Mucosa of stomach (tissue), 1 donor: Measurements from ENCODE around the gene CRYGN.

Experiments used
- H3K27me3 ChIP-seq: one replicate; pipeline ENCODE4 v1.7.0; 2013; ENCODE audit warnings: mild to moderate bottlenecking, low read length; ENCODE audit not compliant: control insufficient read depth, insufficient read depth
- H3K36me3 ChIP-seq: one replicate; pipeline ENCODE4 v1.7.0; 2013; ENCODE audit warnings: low read length; ENCODE audit not compliant: control insufficient read depth, insufficient read depth
- H3K4me1 ChIP-seq: one replicate; pipeline ENCODE4 v1.7.0; 2013; ENCODE audit warnings: mild to moderate bottlenecking, low read length; ENCODE audit not compliant: control insufficient read depth, insufficient read depth
- H3K4me3 ChIP-seq: one replicate; pipeline ENCODE4 v1.7.0; 2013; ENCODE audit warnings: low read length
- H3K9ac ChIP-seq: one replicate; pipeline ENCODE4 v1.7.0; 2013; ENCODE audit warnings: mild to moderate bottlenecking, low read length, moderate library complexity
- H3K9me3 ChIP-seq: one replicate; pipeline ENCODE4 v1.7.0; 2013; ENCODE audit warnings: mild to moderate bottlenecking, low read length, moderate library complexity; ENCODE audit not compliant: control insufficient read depth
- donor health status: Pancreatic carcinoma.

Gene CRYGN

DNA sequence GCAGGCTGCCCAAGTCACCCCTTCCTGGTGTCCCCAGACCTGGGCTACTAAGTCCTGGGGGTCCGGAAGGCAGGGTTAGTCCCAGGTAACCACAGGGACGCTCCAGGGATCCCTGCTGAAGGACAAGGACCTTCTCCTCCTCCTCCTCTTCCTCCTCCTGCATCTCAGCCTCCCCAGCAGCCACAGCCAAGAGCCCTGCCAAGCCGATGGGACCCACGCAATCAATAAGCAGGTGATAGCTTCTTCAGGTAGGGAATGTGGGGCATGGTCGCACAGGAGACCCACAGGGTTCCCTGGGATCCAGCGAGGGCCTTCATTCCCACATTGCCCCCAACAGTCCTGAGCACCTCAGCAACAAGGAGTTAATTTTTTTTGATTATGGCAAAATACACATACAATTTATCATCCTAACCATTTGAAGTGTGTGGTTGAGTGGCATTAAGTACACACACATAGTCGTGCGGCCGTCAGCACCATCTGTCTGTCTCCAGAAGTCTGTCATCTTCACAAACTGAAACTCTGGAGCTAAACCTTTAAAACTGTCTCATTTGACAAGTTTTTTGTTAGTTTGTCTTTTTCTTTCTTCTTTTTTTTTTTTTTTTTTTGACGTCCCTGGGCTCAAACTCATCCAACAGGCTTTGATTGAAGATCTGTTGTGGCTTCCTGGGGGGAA, 12.1 kb downstream of the CRYGN start:
- no peaks in the 10 kb centered on the region for H3K36me3 ChIP-seq
- H3K27me3 ChIP-seq = no peaks in the 10 kb centered on the region
- H3K4me3 ChIP-seq = no peak overlapping the region
- no peaks in the 10 kb centered on the region for H3K9me3 ChIP-seq
- peaks cover 25% of the 10 kb centered on the region for H3K4me1 ChIP-seq
- H3K9ac ChIP-seq = no peak overlapping the region

- Histone ChIP-seq H3K9ac (no peak overlapping the region), H3K27me3 (no peaks in the 10 kb centered on the region), H3K36me3 (no peaks in the 10 kb centered on the region), H3K9me3 (no peaks in the 10 kb centered on the region), H3K4me1 (peaks cover 25% of the 10 kb centered on the region), H3K4me3 (no peak overlapping the region)
These were observed 12.8 kb downstream of the CRYGN start for GRCh38 chr7:151426904-151427704.

DNA sequence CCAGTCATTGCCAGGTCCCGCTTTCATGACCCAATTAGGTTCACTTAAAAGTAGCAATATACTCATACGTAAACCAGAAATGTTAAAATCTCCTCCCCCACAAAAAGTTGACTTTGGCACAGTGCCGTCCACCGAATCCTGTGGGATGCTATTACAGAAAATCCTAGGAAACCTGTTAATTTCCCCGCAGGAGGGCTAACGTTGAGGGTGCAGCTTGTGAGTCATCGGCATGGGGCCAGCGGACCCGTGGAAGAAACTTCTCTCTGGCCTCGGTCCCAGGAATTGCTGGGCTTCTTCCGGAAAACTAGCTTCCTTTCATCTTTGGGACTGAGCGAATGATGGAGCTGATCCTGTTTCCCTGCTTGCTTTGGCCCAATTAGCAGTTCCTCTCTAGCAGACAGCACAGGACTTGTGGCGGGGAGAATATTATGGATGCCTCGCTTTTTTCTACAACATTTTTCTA, 13.5 kb downstream of the CRYGN start:
- no peak overlapping the region for H3K4me3 ChIP-seq
- no peaks in the 10 kb centered on the region for H3K27me3 ChIP-seq
- H3K9me3 ChIP-seq = no peaks in the 10 kb centered on the region
- H3K36me3 ChIP-seq = no peaks in the 10 kb centered on the region
- H3K4me1 ChIP-seq = peaks cover 25% of the 10 kb centered on the region
- H3K9ac ChIP-seq = no peak overlapping the region

DNA sequence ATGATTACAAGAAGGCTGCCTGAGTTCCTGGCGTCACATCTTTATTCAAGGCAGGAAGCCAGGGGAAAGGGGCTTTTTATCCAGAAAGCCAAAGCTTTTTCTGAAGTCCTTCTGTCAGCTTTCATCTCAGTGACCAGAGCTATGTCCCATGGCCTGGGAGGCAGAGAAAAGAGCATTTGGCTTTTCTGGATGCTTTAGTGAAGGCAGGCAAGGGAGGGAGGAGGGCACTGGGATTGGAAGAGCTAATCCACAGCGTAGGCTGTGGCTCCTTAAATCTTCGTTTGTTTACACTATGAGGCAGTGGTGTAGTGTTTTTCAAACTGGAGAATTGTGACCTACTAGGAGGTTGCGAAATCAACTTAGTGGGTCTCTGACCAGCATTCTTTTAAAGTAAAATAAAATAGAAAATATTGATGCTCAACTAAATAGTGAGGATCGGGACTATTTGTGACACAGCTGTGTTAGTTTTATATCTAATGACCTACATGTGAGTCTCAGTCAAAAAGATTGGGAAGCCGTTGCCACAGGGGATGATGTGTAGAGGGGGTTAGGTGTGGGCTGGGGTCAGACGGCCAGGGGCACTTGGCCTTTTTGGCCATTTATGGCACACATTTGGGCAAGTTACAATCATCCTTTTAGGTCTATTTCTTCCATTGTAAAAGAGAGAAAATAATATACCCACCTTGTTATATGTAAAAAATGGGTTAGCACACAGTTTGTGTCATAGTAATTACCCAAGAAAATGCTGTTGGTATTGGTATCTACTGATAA, 14.1 kb downstream of the CRYGN start:
- Histone ChIP-seq H3K4me3 (no peak overlapping the region), H3K36me3 (no peaks in the 10 kb centered on the region), H3K9me3 (no peaks in the 10 kb centered on the region), H3K9ac (no peak overlapping the region), H3K27me3 (no peaks in the 10 kb centered on the region), H3K4me1 (peaks cover 25% of the 10 kb centered on the region)

DNA sequence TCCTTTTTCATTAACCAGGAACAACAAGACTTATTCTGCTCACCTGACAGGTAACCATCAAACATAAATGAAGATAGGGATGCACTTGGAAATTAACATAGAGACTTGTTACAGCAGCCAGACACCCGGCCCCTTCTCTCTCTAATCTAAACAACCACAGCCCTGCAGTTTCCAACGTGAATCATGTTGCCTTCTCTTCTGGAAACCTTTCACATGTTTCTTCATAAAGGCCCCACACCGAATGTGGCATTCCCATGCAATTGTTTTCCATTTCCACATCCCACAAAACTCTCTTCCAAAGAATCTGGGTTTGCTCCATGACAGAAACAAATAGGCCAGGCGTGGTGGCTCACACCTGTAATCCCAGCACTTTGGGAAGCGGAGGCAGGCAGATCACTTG, 15.1 kb downstream of the CRYGN start:
- H3K9ac ChIP-seq = no peak overlapping the region
- H3K9me3 ChIP-seq = no peaks in the 10 kb centered on the region
- H3K36me3 ChIP-seq = no peaks in the 10 kb centered on the region
- H3K27me3 ChIP-seq = no peaks in the 10 kb centered on the region
- no peak overlapping the region for H3K4me3 ChIP-seq
- peaks cover 20% of the 10 kb centered on the region for H3K4me1 ChIP-seq

- H3K36me3 ChIP-seq = no peaks in the 10 kb centered on the region
- no peak overlapping the region for H3K9ac ChIP-seq
- H3K4me3 ChIP-seq = no peak overlapping the region
- H3K9me3 ChIP-seq = no peaks in the 10 kb centered on the region
- H3K27me3 ChIP-seq = no peaks in the 10 kb centered on the region
- H3K4me1 ChIP-seq = peaks cover 11% of the 10 kb centered on the region
These were observed 16.0 kb downstream of the CRYGN start for GRCh38 chr7:151423936-151424335.

DNA sequence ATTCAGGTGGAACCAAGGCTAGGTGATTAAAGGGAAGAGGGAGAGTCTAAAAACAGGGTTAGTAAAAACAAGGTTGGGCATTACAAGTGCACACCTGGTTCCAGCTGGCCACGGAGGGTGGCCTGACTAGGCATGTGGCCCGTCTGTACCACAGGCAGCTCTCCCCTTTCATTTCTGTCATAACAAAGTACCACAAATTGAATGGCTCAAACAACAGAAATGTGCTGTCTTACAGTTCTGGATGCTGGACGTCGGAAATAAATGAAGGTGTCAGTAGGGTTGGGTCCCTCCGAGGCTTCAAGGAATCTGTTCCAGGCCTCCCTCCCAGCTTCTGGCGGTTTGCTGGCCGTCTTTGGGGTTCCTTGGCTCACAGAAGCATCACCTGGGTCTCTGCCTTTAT, 16.7 kb downstream of the CRYGN start:
- H3K9me3 ChIP-seq = no peaks in the 10 kb centered on the region
- no peak overlapping the region for H3K4me3 ChIP-seq
- H3K9ac ChIP-seq = no peak overlapping the region
- H3K36me3 ChIP-seq = no peaks in the 10 kb centered on the region
- no peaks in the 10 kb centered on the region for H3K27me3 ChIP-seq
- H3K4me1 ChIP-seq = peaks cover 10% of the 10 kb centered on the region

DNA sequence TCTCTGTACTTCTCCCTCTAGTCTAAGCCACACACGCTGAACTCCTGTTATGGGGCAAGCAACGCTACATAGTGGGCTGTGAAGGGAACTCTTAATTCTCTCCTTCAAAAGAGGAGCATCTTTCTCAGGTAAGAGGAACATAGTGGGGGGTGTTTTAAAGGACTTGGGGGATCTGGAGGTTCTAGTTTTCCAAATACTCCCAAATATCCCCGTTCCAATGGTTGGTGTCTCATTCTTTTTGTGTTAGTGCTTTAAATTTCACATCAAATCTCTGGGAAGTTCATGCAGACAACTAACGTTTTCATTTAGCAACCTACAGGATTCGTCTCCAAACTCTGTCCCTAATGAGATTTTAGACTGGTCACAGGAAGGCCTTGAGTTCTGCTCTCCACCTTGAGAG, 17.7 kb downstream of the CRYGN start:
- H3K4me1 ChIP-seq = peaks cover 10% of the 10 kb centered on the region
- no peaks in the 10 kb centered on the region for H3K27me3 ChIP-seq
- no peak overlapping the region for H3K4me3 ChIP-seq
- no peaks in the 10 kb centered on the region for H3K9me3 ChIP-seq
- H3K36me3 ChIP-seq = no peaks in the 10 kb centered on the region
- H3K9ac ChIP-seq = no peak overlapping the region

GRCh38 chr7:151420144-151420543, 19.8 kb downstream of the CRYGN start:
- Histone ChIP-seq H3K9me3 (no peaks in the 10 kb centered on the region), H3K36me3 (no peaks in the 10 kb centered on the region), H3K9ac (no peak overlapping the region), H3K4me1 (peaks cover 4% of the 10 kb centered on the region), H3K27me3 (no peaks in the 10 kb centered on the region), H3K4me3 (no peak overlapping the region)

- H3K4me3 ChIP-seq = no peak overlapping the region
These were observed 23.0 kb downstream of the CRYGN start for GRCh38 chr7:151416941-151417315.

DNA sequence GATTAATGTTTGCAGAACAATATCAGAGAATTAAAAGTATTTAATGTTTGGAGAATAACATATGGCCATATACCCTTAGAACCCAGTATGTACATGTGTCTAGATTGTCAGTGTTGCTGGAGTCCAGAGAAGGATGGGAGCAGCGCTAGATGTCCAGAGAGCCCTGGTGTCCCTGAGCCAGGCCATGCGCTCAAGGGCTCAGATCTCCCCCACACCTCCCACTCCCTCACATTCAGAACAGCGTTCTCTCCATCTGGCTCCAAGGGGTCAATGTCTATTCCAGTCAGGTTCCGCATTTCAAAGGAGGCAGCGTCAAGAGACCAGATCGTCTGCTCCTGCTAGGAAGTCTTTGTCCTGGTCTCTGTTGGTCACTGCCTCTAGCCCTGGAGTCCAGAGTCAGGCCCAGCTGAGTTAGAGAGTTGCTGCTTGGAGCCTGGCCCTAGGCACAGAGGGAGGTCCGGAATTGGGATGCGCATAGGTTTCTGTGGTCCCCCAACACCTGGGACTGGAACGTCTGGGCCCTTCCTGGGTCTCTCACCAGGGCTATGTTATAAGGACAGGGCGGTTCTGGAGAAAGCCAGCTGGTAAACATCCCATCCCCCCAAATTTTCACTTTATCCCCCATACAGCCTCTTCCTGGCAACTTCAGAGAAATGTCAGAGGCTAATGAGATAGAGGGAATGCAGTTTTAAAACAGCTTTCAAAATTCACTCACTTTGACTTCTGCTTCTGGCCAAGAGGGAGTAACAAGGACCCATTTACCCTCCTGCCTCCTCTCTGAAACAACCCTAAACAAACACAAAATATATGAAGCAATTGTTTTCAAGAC, 23.6 kb downstream of the CRYGN start:
- no peak overlapping the region for H3K4me3 ChIP-seq
- H3K36me3 ChIP-seq = no peaks in the 10 kb centered on the region
- H3K9me3 ChIP-seq = no peaks in the 10 kb centered on the region
- no peaks in the 10 kb centered on the region for H3K4me1 ChIP-seq
- H3K27me3 ChIP-seq = peaks cover 10% of the 10 kb centered on the region
- no peak overlapping the region for H3K9ac ChIP-seq

More at GRCh38 chr7:151416941-151417315, 23.0 kb downstream of the CRYGN start:
- H3K27me3 ChIP-seq = peaks cover 4% of the 10 kb centered on the region
- no peaks in the 10 kb centered on the region for H3K36me3 ChIP-seq
- H3K4me1 ChIP-seq = no peaks in the 10 kb centered on the region
- no peaks in the 10 kb centered on the region for H3K9me3 ChIP-seq
- H3K9ac ChIP-seq = no peak overlapping the region
